ENCODE measurements around the gene ANKRD65.

- no peak for TF ChIP-seq CTCF (IDR thresholded peaks at IDR 0.05)
- no peak for TF ChIP-seq POLR2A (IDR thresholded peaks at IDR 0.05)
Measured at GRCh38 chr1:1439546-1440261, 18.6 kb upstream of the ANKRD65 start.
